HepG2 (cell line): ENCODE measurements around the gene EPS8. TPM values are rescaled to one million over a fixed set of nuclear protein-coding genes. Genes with fewer than 3 reads are reported as not detected.

Experiments used
- ARNTL ChIP-seq: sonication (generic); formaldehyde crosslinking; IDR thresholded peaks from 2 replicates; pipeline ENCODE4 v1.4.0; 2020; ENCODE audit warnings: mild to moderate bottlenecking, missing genetic modification reagents
- MED8 ChIP-seq: sonication (generic); formaldehyde crosslinking; IDR thresholded peaks from 2 replicates; pipeline ENCODE4 v1.8.1; 2023; ENCODE audit warnings: mild to moderate bottlenecking, missing genetic modification reagents; ENCODE audit not compliant: insufficient replicate concordance
- NFE2L1 ChIP-seq: sonication (generic); formaldehyde crosslinking; IDR thresholded peaks from 2 replicates; pipeline ENCODE4 v1.4.0; 2020; ENCODE audit warnings: missing genetic modification reagents, mild to moderate bottlenecking, borderline replicate concordance
- NR2F2 ChIP-seq: IDR thresholded peaks from 2 replicates; pipeline ENCODE4 v1.6.1; 2012; ENCODE audit warnings: low read depth, inconsistent platforms, borderline replicate concordance
- NR2F6 ChIP-seq, 2 experiments: IDR thresholded peaks; 2 replicates each; pipeline ENCODE4 v1.6.1; 2016; ENCODE audit warnings: antibody characterized with exemption in 1 of 2, mild to moderate bottlenecking in 1 of 2
- POLR2AphosphoS5 ChIP-seq: IDR thresholded peaks from 2 replicates; pipeline ENCODE4 v1.6.1; 2012; ENCODE audit warnings: low read depth, low read length
- RAD51 ChIP-seq: fragments of 450-650 bp; IDR thresholded peaks from 2 replicates; pipeline ENCODE4 v1.6.1; 2016; ENCODE audit warnings: borderline replicate concordance
- RFX1 ChIP-seq: fragments of 450-650 bp; IDR thresholded peaks from 2 replicates; pipeline ENCODE4 v1.6.1; 2017
- RFXAP ChIP-seq: sonication (generic); formaldehyde crosslinking; IDR thresholded peaks from 2 replicates; pipeline ENCODE4 v1.4.0; 2020; ENCODE audit warnings: missing genetic modification reagents, borderline replicate concordance
- SALL2 ChIP-seq: sonication (generic); formaldehyde crosslinking; IDR thresholded peaks from 2 replicates; pipeline ENCODE4 v1.8.1; 2023; ENCODE audit warnings: mild to moderate bottlenecking, missing genetic modification reagents, inconsistent platforms
- SAP130 ChIP-seq: IDR thresholded peaks from 2 replicates; pipeline ENCODE4 v1.6.1; 2016; ENCODE audit warnings: low read depth
- SATB2 ChIP-seq: sonication (generic); formaldehyde crosslinking; IDR thresholded peaks from 2 replicates; pipeline ENCODE4 v1.5.0; 2020; ENCODE audit warnings: missing genetic modification reagents
- SMARCC2 ChIP-seq: fragments of 450-650 bp; IDR thresholded peaks from 2 replicates; pipeline ENCODE4 v1.6.1; 2017; ENCODE audit warnings: antibody characterized with exemption, mild to moderate bottlenecking
- SMARCE1 ChIP-seq: fragments of 450-650 bp; IDR thresholded peaks from 2 replicates; pipeline ENCODE4 v1.6.1; 2017; ENCODE audit warnings: borderline replicate concordance
- SP1 ChIP-seq, 2 experiments: fragments of 450-650 bp in 1 of 2; sonication (generic) in 1 of 2; formaldehyde crosslinking in 1 of 2; IDR thresholded peaks; 2 replicates each; pipeline versions ENCODE4 v1.4.0 to v1.6.1; 2016 to 2020; ENCODE audit warnings: missing genetic modification reagents in 1 of 2
- THAP11 ChIP-seq: IDR thresholded peaks from 2 replicates; pipeline ENCODE4 v1.6.1; 2016; ENCODE audit warnings: missing biosample characterization, missing genetic modification reagents
- ZFP1 ChIP-seq: IDR thresholded peaks from 2 replicates; pipeline ENCODE4 v1.6.1; 2016
- ZFP36L2 ChIP-seq: sonication (generic); formaldehyde crosslinking; IDR thresholded peaks from 2 replicates; pipeline ENCODE4 v1.4.0; 2020; ENCODE audit warnings: missing genetic modification reagents
- ZNF12 ChIP-seq: sonication (generic); formaldehyde crosslinking; IDR thresholded peaks from 2 replicates; pipeline ENCODE4 v1.5.0; 2020; ENCODE audit warnings: missing genetic modification reagents
- ZNF230 ChIP-seq: sonication (generic); formaldehyde crosslinking; IDR thresholded peaks from 2 replicates; pipeline ENCODE4 v1.4.0; 2020; ENCODE audit warnings: mild to moderate bottlenecking, missing genetic modification reagents
- polyA plus RNA-seq, 8 experiments: library from polyadenylated mRNA; depleted of rRNA in 3 of 8; stranded (reverse) in 7 of 8; unstranded in 1 of 8; fragments of >200 nt; fragmentation: Illumina TruSeq in 4 of 8; extraction: Trizol in 4 of 8; gene quantifications; 2 replicates each; pipeline versions ENCODE4 v1.2.1 to v1.2.3, GENCODE V29; 2011 to 2016; ENCODE audit warnings: low read depth in 4 of 8, missing spikeins in 1 of 8, mixed read lengths in 1 of 8; ENCODE audit not compliant: insufficient read depth in 1 of 8
- total RNA-seq, 5 experiments: library from RNA; depleted of rRNA; stranded (reverse); fragments of >200 nt; fragmentation: Illumina TruSeq; extraction: Trizol; gene quantifications; 2 replicates each; pipeline ENCODE4 v1.2.3, GENCODE V29; 2016; ENCODE audit warnings: low read depth in 1 of 5
- TF ChIP-seq, protein P1 (sequence below): IDR thresholded peaks from 2 replicates; pipeline ENCODE4 v1.6.1; 2016; ENCODE audit warnings: missing compliant biosample characterization, missing genetic modification reagents, borderline replicate concordance
- TF ChIP-seq, protein P2 (sequence below): sonication (generic); formaldehyde crosslinking; IDR thresholded peaks from 2 replicates; pipeline ENCODE4 v1.4.0; 2020; ENCODE audit warnings: missing genetic modification reagents
- TF ChIP-seq, protein P3 (sequence below): sonication (generic); formaldehyde crosslinking; IDR thresholded peaks from 2 replicates; pipeline ENCODE4 v1.4.0; 2020; ENCODE audit warnings: mild to moderate bottlenecking, missing genetic modification reagents, borderline replicate concordance

The EPS8 gene
- total and polyA plus RNA-seq, 2 of the 13 experiments (the other 11 are each of a cell fraction or from before 2014, with no cell fraction given), result 37.1 to 43.4 TPM

DNA sequence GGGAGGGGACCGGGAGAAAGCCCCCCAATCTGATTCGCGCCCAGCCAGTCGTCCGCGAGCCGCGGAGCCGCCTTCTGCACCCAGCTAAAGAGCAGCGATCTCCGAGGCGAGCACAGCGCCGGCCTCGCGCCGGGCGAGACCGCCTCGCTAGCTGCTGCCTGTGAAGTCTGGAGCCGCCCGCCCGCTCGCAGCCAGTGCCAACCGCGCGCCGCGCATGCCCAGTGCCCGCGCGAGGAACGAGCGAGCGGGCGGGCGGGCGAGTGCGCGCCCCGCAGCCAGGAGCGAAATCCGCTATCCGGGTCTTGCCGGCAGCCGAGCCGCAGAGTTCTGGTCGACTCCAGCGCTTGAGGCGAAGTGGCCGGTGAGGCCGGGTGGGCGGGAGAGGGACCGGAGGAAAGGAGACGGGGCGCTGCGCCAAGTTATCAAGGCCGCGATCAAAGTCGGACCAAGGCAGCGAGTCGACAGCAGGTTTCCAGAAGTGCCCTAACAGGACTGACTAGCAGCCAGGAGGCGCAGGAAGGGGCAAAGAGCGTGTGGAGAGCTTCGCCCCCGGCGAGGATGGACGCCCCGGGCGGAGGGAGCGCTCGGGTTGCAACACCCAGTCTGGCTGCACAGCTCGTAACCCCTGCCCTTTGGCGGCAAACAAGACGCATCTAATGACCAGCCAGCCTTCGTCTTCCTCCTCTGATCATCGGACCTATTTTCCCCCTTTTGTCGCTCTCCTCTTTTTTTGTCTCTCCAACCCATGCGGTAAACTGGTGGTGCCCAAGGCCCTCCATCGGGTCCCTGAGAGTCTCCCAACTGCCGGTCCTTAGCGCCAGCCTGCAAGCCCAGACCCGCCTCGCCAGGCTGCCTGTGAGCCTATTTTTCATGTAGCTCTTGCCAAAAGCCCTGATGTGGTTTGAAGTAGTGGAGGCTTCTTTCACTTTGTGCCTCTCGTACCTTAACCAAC, at the start of gene EPS8 (continued):
- TF ChIP-seq SATB2 (CRISPR knock-in tag) (peak; percentile 67; the same call in 1 of the 2 replicates), SMARCE1 (no peak), RFX1 (no peak), NFE2L1 (no peak), ZFP36L2 (no peak), SP1 (IDR thresholded peaks at IDR 0.05) (no peak), SP1 (CRISPR knock-in tag; IDR thresholded peaks at IDR 0.05) (0 out of 2 replicates have a peak, but pooled peaks have one; percentile 48), POLR2AphosphoS5 (peak; percentile 77), NR2F2 (peak; percentile 7; the same call in 1 of the 2 replicates), RAD51 (no peak), ZFP1 (CRISPR knock-in tag) (peak; percentile 25; the same call in 1 of the 2 replicates), ZNF12 (CRISPR knock-in tag) (no peak; the same call in none of the 2 replicates), SALL2 (CRISPR knock-in tag) (peak; percentile 67), MED8 (CRISPR knock-in tag) (peak; percentile 75), NR2F6 (IDR thresholded peaks at IDR 0.05) (peak; percentile 79; the same call in 1 of the 2 replicates), NR2F6 (CRISPR knock-in tag; IDR thresholded peaks at IDR 0.05) (peak; percentile 70; the same call in 1 of the 2 replicates), SAP130 (CRISPR knock-in tag) (peak; percentile 73; the same call in 1 of the 2 replicates), THAP11 (CRISPR knock-in tag) (peak; percentile 66), SMARCC2 (no peak), ZNF230 (CRISPR knock-in tag) (peak; percentile 71; the same call in 1 of the 2 replicates), RFXAP (CRISPR knock-in tag) (peak; percentile 49), ARNTL (no peak)
- TF ChIP-seq, protein P1, sequence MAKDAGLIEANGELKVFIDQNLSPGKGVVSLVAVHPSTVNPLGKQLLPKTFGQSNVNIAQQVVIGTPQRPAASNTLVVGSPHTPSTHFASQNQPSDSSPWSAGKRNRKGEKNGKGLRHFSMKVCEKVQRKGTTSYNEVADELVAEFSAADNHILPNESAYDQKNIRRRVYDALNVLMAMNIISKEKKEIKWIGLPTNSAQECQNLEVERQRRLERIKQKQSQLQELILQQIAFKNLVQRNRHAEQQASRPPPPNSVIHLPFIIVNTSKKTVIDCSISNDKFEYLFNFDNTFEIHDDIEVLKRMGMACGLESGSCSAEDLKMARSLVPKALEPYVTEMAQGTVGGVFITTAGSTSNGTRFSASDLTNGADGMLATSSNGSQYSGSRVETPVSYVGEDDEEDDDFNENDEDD (CRISPR knock-in tag), result peak; percentile 92
- TF ChIP-seq, protein P2, sequence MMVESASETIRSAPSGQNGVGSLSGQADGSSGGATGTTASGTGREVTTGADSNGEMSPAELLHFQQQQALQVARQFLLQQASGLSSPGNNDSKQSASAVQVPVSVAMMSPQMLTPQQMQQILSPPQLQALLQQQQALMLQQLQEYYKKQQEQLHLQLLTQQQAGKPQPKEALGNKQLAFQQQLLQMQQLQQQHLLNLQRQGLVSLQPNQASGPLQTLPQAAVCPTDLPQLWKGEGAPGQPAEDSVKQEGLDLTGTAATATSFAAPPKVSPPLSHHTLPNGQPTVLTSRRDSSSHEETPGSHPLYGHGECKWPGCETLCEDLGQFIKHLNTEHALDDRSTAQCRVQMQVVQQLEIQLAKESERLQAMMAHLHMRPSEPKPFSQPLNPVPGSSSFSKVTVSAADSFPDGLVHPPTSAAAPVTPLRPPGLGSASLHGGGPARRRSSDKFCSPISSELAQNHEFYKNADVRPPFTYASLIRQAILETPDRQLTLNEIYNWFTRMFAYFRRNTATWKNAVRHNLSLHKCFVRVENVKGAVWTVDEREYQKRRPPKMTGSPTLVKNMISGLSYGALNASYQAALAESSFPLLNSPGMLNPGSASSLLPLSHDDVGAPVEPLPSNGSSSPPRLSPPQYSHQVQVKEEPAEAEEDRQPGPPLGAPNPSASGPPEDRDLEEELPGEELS (CRISPR knock-in tag), result peak; percentile 58
- TF ChIP-seq, protein P3, sequence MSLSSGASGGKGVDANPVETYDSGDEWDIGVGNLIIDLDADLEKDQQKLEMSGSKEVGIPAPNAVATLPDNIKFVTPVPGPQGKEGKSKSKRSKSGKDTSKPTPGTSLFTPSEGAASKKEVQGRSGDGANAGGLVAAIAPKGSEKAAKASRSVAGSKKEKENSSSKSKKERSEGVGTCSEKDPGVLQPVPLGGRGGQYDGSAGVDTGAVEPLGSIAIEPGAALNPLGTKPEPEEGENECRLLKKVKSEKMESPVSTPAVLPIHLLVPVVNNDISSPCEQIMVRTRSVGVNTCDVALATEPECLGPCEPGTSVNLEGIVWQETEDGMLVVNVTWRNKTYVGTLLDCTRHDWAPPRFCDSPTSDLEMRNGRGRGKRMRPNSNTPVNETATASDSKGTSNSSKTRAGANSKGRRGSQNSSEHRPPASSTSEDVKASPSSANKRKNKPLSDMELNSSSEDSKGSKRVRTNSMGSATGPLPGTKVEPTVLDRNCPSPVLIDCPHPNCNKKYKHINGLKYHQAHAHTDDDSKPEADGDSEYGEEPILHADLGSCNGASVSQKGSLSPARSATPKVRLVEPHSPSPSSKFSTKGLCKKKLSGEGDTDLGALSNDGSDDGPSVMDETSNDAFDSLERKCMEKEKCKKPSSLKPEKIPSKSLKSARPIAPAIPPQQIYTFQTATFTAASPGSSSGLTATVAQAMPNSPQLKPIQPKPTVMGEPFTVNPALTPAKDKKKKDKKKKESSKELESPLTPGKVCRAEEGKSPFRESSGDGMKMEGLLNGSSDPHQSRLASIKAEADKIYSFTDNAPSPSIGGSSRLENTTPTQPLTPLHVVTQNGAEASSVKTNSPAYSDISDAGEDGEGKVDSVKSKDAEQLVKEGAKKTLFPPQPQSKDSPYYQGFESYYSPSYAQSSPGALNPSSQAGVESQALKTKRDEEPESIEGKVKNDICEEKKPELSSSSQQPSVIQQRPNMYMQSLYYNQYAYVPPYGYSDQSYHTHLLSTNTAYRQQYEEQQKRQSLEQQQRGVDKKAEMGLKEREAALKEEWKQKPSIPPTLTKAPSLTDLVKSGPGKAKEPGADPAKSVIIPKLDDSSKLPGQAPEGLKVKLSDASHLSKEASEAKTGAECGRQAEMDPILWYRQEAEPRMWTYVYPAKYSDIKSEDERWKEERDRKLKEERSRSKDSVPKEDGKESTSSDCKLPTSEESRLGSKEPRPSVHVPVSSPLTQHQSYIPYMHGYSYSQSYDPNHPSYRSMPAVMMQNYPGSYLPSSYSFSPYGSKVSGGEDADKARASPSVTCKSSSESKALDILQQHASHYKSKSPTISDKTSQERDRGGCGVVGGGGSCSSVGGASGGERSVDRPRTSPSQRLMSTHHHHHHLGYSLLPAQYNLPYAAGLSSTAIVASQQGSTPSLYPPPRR (CRISPR knock-in tag), result peak; percentile 71
